ENCODE measurements around the gene ZBTB47. TPM values are rescaled to one million over a fixed set of nuclear protein-coding genes. Genes with fewer than 3 reads are reported as not detected.

ZBTB47 gene
- total RNA-seq, 1 donor from 2014 or later, result 20.0 TPM

DNA sequence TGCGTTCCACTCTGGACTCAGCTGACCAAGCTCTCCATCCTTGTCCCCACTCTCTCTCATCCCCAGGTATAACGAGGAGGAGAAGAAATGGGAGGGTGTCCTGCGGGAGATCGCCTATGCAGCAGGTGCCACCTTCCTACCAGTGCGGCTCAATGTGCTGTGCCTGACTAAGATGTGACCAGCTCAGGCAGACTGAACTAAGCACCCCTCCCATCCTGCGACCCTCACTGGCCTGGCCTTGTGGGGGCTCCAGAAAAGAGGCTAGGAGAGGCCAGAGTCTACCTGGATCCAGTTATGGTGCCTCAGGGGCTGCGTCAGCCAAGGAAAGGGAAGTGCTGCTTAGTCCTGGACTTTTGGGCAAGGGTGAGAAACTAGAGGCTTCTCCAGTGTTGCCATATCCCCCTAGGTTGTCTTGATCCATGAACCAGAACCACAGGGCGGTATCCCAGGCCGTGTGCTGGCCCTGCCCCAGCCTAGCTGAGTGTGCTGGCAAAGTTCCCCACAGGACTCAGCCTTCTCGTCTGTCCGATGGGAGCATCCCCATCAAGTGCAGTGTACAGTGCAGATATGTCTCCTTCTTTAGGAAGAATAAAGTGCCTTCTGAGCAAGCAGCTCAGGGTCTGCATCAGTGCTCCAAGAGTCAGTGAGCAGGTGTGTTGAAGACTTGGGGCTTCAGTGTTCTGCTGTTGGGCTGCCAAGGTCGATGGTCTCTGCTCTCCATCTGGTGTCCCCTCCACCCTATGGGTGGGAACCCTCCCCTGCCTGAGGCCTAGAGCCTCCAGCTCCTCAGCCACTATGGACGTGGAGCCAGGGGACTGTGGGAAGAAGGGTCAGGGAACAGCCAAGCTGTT lies 38.5 kb downstream of the ZBTB47 start:
- Histone ChIP-seq H3K27ac (no peak overlapping the region), H3K4me1 (no peaks in the 10 kb centered on the region), H3K4me3 (no peak overlapping the region), H3K27me3 (ENCODE audit: low read depth) (no peaks in the 10 kb centered on the region), H3K36me3 (no peaks in the 10 kb centered on the region), H3K9me3 (no peaks in the 10 kb centered on the region)
- DNase-seq (peak; percentile 32), ATAC-seq (no peak)
- TF ChIP-seq, protein P1, sequence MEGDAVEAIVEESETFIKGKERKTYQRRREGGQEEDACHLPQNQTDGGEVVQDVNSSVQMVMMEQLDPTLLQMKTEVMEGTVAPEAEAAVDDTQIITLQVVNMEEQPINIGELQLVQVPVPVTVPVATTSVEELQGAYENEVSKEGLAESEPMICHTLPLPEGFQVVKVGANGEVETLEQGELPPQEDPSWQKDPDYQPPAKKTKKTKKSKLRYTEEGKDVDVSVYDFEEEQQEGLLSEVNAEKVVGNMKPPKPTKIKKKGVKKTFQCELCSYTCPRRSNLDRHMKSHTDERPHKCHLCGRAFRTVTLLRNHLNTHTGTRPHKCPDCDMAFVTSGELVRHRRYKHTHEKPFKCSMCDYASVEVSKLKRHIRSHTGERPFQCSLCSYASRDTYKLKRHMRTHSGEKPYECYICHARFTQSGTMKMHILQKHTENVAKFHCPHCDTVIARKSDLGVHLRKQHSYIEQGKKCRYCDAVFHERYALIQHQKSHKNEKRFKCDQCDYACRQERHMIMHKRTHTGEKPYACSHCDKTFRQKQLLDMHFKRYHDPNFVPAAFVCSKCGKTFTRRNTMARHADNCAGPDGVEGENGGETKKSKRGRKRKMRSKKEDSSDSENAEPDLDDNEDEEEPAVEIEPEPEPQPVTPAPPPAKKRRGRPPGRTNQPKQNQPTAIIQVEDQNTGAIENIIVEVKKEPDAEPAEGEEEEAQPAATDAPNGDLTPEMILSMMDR (IDR thresholded peaks at IDR 0.05), result no peak
- intact Hi-C loops (cut with DNase I), result no loop called here

GRCh38 chr3:42692667-42693529 lies 39.4 kb downstream of the ZBTB47 start:
- H3K4me1 ChIP-seq, result no peaks in the 10 kb centered on the region
- intact Hi-C loops (cut with DNase I), result no loop called here
- DNase-seq (peak; percentile 13), ATAC-seq (no peak)
- H3K27me3 ChIP-seq (ENCODE audit: low read depth), result no peaks in the 10 kb centered on the region
- H3K27ac ChIP-seq, result no peak overlapping the region
- TF ChIP-seq, protein P1 (IDR thresholded peaks at IDR 0.05), result no peak
- no peaks in the 10 kb centered on the region for H3K36me3 ChIP-seq
- no peaks in the 10 kb centered on the region for H3K9me3 ChIP-seq
- no peak overlapping the region for H3K4me3 ChIP-seq

GRCh38 chr3:42693530-42693930 lies 40.0 kb downstream of the ZBTB47 start:
- Histone ChIP-seq H3K4me1 (no peaks in the 10 kb centered on the region), H3K27ac (no peak overlapping the region), H3K27me3 (ENCODE audit: low read depth) (no peaks in the 10 kb centered on the region), H3K9me3 (no peaks in the 10 kb centered on the region), H3K4me3 (no peak overlapping the region), H3K36me3 (no peaks in the 10 kb centered on the region)
- DNase-seq, result peak; percentile 24
- TF ChIP-seq, protein P1 (IDR thresholded peaks at IDR 0.05), result no peak
- intact Hi-C loops (cut with DNase I), result no loop called here
- ATAC-seq, result no peak

GRCh38 chr3:42694366-42694765 lies 40.9 kb downstream of the ZBTB47 start:
- Histone ChIP-seq H3K27ac (no peak overlapping the region), H3K9me3 (no peaks in the 10 kb centered on the region), H3K27me3 (ENCODE audit: low read depth) (no peaks in the 10 kb centered on the region), H3K4me3 (no peak overlapping the region), H3K4me1 (no peaks in the 10 kb centered on the region), H3K36me3 (no peaks in the 10 kb centered on the region)
- intact Hi-C loops (cut with DNase I), result no loop called here
- DNase-seq (no peak), ATAC-seq (no peak)
- TF ChIP-seq, protein P1 (IDR thresholded peaks at IDR 0.05), result no peak

GRCh38 chr3:42696356-42697288 lies 43.1 kb downstream of the ZBTB47 start:
- no peaks in the 10 kb centered on the region for H3K36me3 ChIP-seq
- no peaks in the 10 kb centered on the region for H3K4me1 ChIP-seq
- intact Hi-C loops (cut with DNase I), result no loop called here
- H3K27ac ChIP-seq, result no peak overlapping the region
- no peaks in the 10 kb centered on the region for H3K27me3 ChIP-seq (ENCODE audit: low read depth)
- H3K4me3 ChIP-seq, result no peak overlapping the region
- DNase-seq (peak; percentile 24), ATAC-seq (no peak)
- TF ChIP-seq, protein P1 (IDR thresholded peaks at IDR 0.05), result no peak
- no peaks in the 10 kb centered on the region for H3K9me3 ChIP-seq
